ENCODE data around the gene REEP1.

Gene REEP1

DNA sequence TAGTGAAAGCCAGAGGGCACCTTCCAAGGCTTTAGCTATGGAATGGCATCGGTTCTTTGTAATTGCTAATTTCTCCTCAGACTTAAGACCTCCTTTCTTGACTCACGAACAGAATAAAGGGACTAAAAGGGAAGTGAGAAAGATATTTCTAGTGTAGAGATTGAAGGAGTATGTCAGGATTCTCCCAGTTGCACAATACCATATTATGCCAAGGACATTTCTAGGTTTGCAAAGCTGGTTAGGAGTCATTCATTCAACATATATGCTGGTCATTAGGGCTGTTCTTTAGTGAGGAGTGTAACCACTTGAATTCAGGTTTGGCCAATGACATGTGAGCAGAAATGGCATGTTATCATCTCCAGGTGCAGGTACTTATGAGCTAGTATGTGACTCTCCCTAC is 7.4 kb downstream of the REEP1 start:
- no peak overlapping the region for H3K4me3 ChIP-seq (replicated peaks; ENCODE audit: low read depth, low read length)
- no peak for TF ChIP-seq CTCF (IDR thresholded peaks at IDR 0.05; ENCODE audit: low read length, missing control alignments)
- no peak for DNase-seq (ENCODE audit: low read depth)

GRCh38 chr2:86323273-86324021 is 14.0 kb downstream of the REEP1 start:
- TF ChIP-seq CTCF (IDR thresholded peaks at IDR 0.05; ENCODE audit: low read length, missing control alignments): no peak
- no peak overlapping the region for H3K4me3 ChIP-seq (replicated peaks; ENCODE audit: low read depth, low read length)
- DNase-seq (ENCODE audit: low read depth): no peak

GRCh38 chr2:86319700-86320580 is 17.5 kb downstream of the REEP1 start:
- DNase-seq (ENCODE audit: low read depth): no peak
- no peak for TF ChIP-seq CTCF (IDR thresholded peaks at IDR 0.05; ENCODE audit: low read length, missing control alignments)
- no peak overlapping the region for H3K4me3 ChIP-seq (replicated peaks; ENCODE audit: low read depth, low read length)

GRCh38 chr2:86315084-86315483 is 22.3 kb downstream of the REEP1 start:
- no peak overlapping the region for H3K4me3 ChIP-seq (replicated peaks; ENCODE audit: low read depth, low read length)
- no peak for DNase-seq (ENCODE audit: low read depth)
- no peak for TF ChIP-seq CTCF (IDR thresholded peaks at IDR 0.05; ENCODE audit: low read length, missing control alignments)

DNA sequence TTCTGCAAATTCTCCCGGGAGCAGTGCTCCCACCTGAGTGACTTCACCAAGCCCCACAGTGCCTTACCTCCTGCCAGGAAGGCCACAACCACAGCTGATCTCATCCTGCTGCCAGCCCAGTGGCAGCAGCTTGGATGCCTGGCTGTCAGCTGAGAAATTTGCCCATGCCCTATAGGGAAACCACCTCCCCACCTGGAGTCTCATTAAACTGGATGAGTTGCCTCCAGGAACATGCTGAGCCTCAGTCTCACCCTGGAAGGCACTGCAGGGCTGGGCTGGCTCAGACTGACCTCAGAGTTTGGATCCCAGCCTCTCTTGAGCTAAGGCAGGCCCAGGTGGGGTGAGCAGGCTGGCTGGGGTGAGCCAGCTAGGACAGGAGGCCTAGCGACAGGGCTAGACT is 23.3 kb downstream of the REEP1 start:
- DNase-seq (ENCODE audit: low read depth): no peak
- no peak for TF ChIP-seq CTCF (IDR thresholded peaks at IDR 0.05; ENCODE audit: low read length, missing control alignments)
- H3K4me3 ChIP-seq (replicated peaks; ENCODE audit: low read depth, low read length): no peak overlapping the region

DNA sequence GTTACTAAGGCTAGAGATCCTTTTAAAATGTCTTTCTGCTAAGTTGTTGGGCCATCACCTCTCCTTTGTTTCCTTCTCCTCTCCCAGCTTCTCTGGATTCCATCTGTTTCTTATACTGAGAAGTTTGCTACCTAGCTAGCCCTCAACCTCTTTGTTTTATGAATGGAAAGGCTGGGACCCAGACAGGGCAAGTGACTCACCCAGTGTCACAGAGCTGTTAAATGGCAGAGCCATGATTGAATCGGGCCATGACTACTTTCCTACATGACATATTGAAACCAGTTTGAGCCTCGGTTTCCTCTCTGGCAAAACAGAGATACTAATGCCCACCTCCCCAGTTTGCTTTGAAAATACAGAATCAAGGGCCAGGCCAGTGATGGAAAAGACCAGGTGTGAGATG is 24.1 kb downstream of the REEP1 start:
- TF ChIP-seq CTCF (IDR thresholded peaks at IDR 0.05; ENCODE audit: low read length, missing control alignments): no peak
- DNase-seq (ENCODE audit: low read depth): no peak
- no peak overlapping the region for H3K4me3 ChIP-seq (replicated peaks; ENCODE audit: low read depth, low read length)

Data from fibroblast of pulmonary artery (primary cell).